SU-DHL-6 (cell line): ENCODE results near the gene CIAO2B.

Experiments
- H2AFZ ChIP-seq: fragments of 200-600 bp; sonication (generic); 2 replicates; pipeline ENCODE4 v1.6.1; 2014; ENCODE audit warnings: low read depth, mild to moderate bottlenecking, moderate library complexity, mixed read lengths, antibody characterized with exemption, low read length; ENCODE audit not compliant: severe bottlenecking
- H3F3A ChIP-seq: fragments of 200-600 bp; shearing (Covaris generic); 2 replicates; pipeline ENCODE4 v1.6.0; 2016; ENCODE audit warnings: antibody characterized with exemption, mild to moderate bottlenecking; ENCODE audit not compliant: insufficient read depth
- H3K27ac ChIP-seq: fragments of 200-600 bp; sonication (generic); 2 replicates; pipeline ENCODE4 v1.5.1; 2016; ENCODE audit warnings: low read depth, mild to moderate bottlenecking, low read length, moderate library complexity, mixed read lengths
- H3K27me3 ChIP-seq: fragments of 200-600 bp; sonication (generic), shearing (Covaris generic); 2 replicates; pipeline ENCODE4 v1.6.0; 2014; ENCODE audit warnings: mild to moderate bottlenecking, low read length
- H3K36me3 ChIP-seq: fragments of 200-600 bp; sonication (generic); 2 replicates; pipeline ENCODE4 v1.6.1; 2014; ENCODE audit warnings: mild to moderate bottlenecking, low read length, mixed read lengths
- H3K4me2 ChIP-seq: fragments of 300-600, 200-600 bp; shearing (Covaris generic), sonication (generic); 2 replicates; pipeline ENCODE4 v1.6.0; 2014; ENCODE audit warnings: low read length, low read depth, mild to moderate bottlenecking; ENCODE audit not compliant: poor library complexity, severe bottlenecking
- H3K4me3 ChIP-seq: fragments of 200-600 bp; sonication (generic); 2 replicates; pipeline ENCODE4 v1.5.1; 2014; ENCODE audit warnings: antibody characterized with exemption, low read length, mild to moderate bottlenecking, mixed read lengths; ENCODE audit not compliant: insufficient read depth, poor library complexity, severe bottlenecking
- H3K79me2 ChIP-seq: fragments of 200-600 bp; sonication (generic); 2 replicates; pipeline ENCODE4 v1.6.1; 2014; ENCODE audit warnings: mild to moderate bottlenecking, low read length, moderate library complexity; ENCODE audit not compliant: insufficient read depth
- H3K9ac ChIP-seq: fragments of 200-600 bp; sonication (generic); 2 replicates; pipeline ENCODE4 v1.7.0; 2014; ENCODE audit warnings: mild to moderate bottlenecking, low read length
- H3K9me2 ChIP-seq: fragments of 200-600 bp; sonication (generic); replicated peaks from 2 replicates; pipeline ENCODE4 v1.6.1; 2014; ENCODE audit warnings: low read length; ENCODE audit not compliant: insufficient read depth
- H3K9me3 ChIP-seq: fragments of 200-600 bp; sonication (generic); 2 replicates; pipeline ENCODE4 v1.6.1; 2014; ENCODE audit warnings: low read length, mixed read lengths; ENCODE audit not compliant: insufficient read depth
- H4K20me1 ChIP-seq: fragments of 200-600 bp; sonication (generic); 2 replicates; pipeline ENCODE4 v1.6.1; 2014; ENCODE audit warnings: low read depth, mild to moderate bottlenecking, antibody characterized with exemption, low read length, moderate library complexity, mixed read lengths
- CTCF ChIP-seq: fragments of 200-600 bp; sonication (generic); IDR thresholded peaks from one replicate; pipeline ENCODE4 v1.5.1; 2017; ENCODE audit warnings: antibody characterized with exemption, mild to moderate bottlenecking, low read length, moderate library complexity; ENCODE audit not compliant: insufficient read depth, poor library complexity, severe bottlenecking
- EZH2phosphoT487 ChIP-seq: fragments of 200-600 bp; sonication (generic), shearing (Covaris generic); conservative IDR thresholded peaks from 2 replicates; pipeline ENCODE4 v1.6.1; 2018; ENCODE audit warnings: mild to moderate bottlenecking, antibody characterized with exemption, low read length, moderate library complexity, mixed read lengths

CIAO2B gene

DNA sequence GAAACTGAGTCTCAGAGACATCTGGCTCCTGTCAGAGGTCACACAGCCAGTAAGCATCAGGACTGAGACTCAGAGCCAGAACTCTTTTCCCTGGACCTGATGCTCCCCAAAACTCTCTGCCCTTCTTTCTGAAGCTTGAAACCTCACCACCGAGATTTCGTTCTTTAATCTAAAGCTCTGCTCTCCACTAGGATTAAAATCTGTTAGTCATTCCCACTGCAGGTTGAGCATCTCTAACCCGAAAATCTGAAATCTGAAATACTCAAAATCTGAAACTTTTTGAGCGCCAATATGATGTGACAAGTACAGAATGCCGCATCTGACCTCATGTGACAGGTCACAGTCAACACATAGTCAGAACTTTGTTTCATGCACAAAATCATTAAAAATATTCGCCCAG lies 17.7 kb downstream of the CIAO2B start:
- 0 out of 2 replicates have a peak, but pooled peaks cover 2% of the 10 kb centered on the region for H3K27me3 ChIP-seq
- H3K79me2 ChIP-seq = no peaks in the 10 kb centered on the region
- no peak overlapping the region for H2AFZ ChIP-seq
- H3K27ac ChIP-seq = no peak overlapping the region
- no peak overlapping the region for H3K4me3 ChIP-seq
- no peaks in the 10 kb centered on the region for H3K36me3 ChIP-seq
- H3F3A ChIP-seq = no peaks in the 10 kb centered on the region
- TF ChIP-seq CTCF = no peak
- no peak for TF ChIP-seq EZH2phosphoT487
- H3K9ac ChIP-seq = no peak overlapping the region
- no peaks in the 10 kb centered on the region for H3K9me3 ChIP-seq
- no peak overlapping the region for H3K4me2 ChIP-seq
- no peaks in the 10 kb centered on the region for H4K20me1 ChIP-seq
- no peaks in the 10 kb centered on the region for H3K9me2 ChIP-seq

GRCh38 chr16:66915041-66915440 lies 19.2 kb downstream of the CIAO2B start:
- H3F3A ChIP-seq = no peaks in the 10 kb centered on the region
- H2AFZ ChIP-seq = no peak overlapping the region
- H3K9me3 ChIP-seq = no peaks in the 10 kb centered on the region
- H3K4me2 ChIP-seq = no peak overlapping the region
- H3K4me3 ChIP-seq = no peak overlapping the region
- H3K79me2 ChIP-seq = no peaks in the 10 kb centered on the region
- H3K36me3 ChIP-seq = no peaks in the 10 kb centered on the region
- H3K27ac ChIP-seq = no peak overlapping the region
- no peaks in the 10 kb centered on the region for H3K9me2 ChIP-seq
- H3K27me3 ChIP-seq = 0 out of 2 replicates have a peak, but pooled peaks cover 2% of the 10 kb centered on the region
- no peak for TF ChIP-seq CTCF
- no peak for TF ChIP-seq EZH2phosphoT487
- H4K20me1 ChIP-seq = no peaks in the 10 kb centered on the region
- no peak overlapping the region for H3K9ac ChIP-seq

- no peaks in the 10 kb centered on the region for H3K36me3 ChIP-seq
- H2AFZ ChIP-seq = no peak overlapping the region
- no peak overlapping the region for H3K9ac ChIP-seq
- H3K27ac ChIP-seq = no peak overlapping the region
- H3K9me2 ChIP-seq = no peaks in the 10 kb centered on the region
- no peak for TF ChIP-seq EZH2phosphoT487
- TF ChIP-seq CTCF = no peak
- no peak overlapping the region for H3K4me3 ChIP-seq
- H3K9me3 ChIP-seq = no peaks in the 10 kb centered on the region
- H3K79me2 ChIP-seq = no peaks in the 10 kb centered on the region
- H3F3A ChIP-seq = no peaks in the 10 kb centered on the region
- 0 out of 2 replicates have a peak, but pooled peaks cover 2% of the 10 kb centered on the region for H3K27me3 ChIP-seq
- no peak overlapping the region for H3K4me2 ChIP-seq
- no peaks in the 10 kb centered on the region for H4K20me1 ChIP-seq
These were observed 19.7 kb downstream of the CIAO2B start for GRCh38 chr16:66914541-66914940.
